GM13976 (cell line): Measurements from ENCODE around the gene ZEB2.
"Not testable (repeated sequence)": the region's sequence is repeated elsewhere in the genome, so short reads cannot be mapped to it uniquely, and the experiment has no call there.

ENCODE experiments used
- DNase-seq: peaks from one replicate; pipeline ENCODE4 v3.0.0; 2012; ENCODE audit warnings: low spot score
- in situ Hi-C: fragments of 300-500 bp; cut with MboI; formaldehyde crosslinking; loops from one replicate; pipeline ENCODE4 v1.12.0; 2022; ENCODE audit warnings: low sequenced_read_pairs, mixed read lengths, inconsistent platforms; ENCODE audit not compliant: unreplicated experiment
- TF ChIP-seq, protein P1 (sequence below): IDR thresholded peaks from 2 replicates; pipeline ENCODE4 v1.5.1; 2012; ENCODE audit warnings: borderline replicate concordance, mild to moderate bottlenecking; ENCODE audit not compliant: insufficient read depth; ENCODE audit errors: extremely low read depth, missing control alignments, control extremely low read depth

Gene ZEB2

DNA sequence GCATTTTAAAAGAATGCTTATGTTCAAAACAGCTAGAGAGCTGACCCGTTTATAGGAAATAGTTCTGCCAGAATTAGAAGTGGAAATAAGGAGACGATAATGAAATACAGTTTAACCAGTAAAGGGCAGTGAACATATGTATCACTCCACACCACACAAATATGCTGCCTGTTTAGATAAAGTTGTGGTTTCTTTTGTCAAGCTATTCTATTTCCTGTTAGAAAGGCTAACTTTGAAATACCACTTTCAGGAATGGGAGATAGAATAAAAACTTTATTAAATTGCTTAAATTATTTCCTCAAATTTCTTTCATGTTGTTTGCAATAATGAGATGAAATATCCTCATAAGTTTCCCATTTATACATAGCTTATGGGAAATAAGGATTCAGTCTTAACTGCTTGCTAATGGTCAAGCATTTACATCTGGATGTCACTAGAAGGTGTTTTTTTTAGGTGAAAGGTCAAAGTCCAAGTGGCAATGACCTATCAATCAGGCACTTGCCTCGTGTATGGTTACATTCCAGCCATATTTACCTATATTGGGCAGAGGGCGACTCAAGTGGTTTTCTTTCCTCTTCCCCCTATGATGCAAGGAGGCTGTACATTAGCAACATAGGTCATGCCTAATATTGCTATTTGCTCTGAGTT lies 148.9 kb downstream of the ZEB2 start:
- in situ Hi-C loops, result no loop called here
- TF ChIP-seq, protein P1, sequence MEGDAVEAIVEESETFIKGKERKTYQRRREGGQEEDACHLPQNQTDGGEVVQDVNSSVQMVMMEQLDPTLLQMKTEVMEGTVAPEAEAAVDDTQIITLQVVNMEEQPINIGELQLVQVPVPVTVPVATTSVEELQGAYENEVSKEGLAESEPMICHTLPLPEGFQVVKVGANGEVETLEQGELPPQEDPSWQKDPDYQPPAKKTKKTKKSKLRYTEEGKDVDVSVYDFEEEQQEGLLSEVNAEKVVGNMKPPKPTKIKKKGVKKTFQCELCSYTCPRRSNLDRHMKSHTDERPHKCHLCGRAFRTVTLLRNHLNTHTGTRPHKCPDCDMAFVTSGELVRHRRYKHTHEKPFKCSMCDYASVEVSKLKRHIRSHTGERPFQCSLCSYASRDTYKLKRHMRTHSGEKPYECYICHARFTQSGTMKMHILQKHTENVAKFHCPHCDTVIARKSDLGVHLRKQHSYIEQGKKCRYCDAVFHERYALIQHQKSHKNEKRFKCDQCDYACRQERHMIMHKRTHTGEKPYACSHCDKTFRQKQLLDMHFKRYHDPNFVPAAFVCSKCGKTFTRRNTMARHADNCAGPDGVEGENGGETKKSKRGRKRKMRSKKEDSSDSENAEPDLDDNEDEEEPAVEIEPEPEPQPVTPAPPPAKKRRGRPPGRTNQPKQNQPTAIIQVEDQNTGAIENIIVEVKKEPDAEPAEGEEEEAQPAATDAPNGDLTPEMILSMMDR, result no peak
- DNase-seq, result no peak

- in situ Hi-C loops, result no loop called here
- TF ChIP-seq, protein P1, result no peak
- no peak for DNase-seq
These were observed 150.5 kb downstream of the ZEB2 start for GRCh38 chr2:144369416-144369815.

DNA sequence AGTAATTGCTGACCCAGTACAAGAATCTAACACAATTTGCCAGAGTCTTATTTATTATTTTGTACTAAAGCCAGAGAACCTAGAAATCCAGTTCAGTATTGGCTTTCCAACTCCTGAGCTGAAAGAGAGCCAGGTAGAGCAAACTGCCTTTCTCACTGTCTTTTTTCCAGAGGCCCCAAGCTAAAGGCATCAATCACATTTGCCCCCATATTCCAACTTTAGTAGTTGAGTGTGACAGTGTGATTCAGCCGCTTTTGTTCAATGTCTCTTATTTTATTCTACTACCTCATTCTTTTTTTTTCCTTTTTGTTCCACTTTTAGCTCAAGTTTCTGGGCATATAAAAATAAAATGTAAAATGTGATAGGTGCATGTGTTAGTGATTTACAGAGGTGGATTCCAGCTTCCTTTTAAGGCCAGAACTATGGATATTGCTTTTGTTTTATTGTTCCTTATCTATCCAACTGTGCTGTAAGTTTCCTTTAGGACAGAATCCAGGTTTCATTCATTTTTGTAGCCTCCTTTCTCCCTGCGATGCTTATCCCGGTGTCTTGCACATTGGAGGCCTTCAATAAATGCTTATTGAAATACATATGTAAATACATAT lies 153.0 kb downstream of the ZEB2 start:
- in situ Hi-C loops, result no loop called here
- TF ChIP-seq, protein P1, result no peak
- no peak for DNase-seq

DNA sequence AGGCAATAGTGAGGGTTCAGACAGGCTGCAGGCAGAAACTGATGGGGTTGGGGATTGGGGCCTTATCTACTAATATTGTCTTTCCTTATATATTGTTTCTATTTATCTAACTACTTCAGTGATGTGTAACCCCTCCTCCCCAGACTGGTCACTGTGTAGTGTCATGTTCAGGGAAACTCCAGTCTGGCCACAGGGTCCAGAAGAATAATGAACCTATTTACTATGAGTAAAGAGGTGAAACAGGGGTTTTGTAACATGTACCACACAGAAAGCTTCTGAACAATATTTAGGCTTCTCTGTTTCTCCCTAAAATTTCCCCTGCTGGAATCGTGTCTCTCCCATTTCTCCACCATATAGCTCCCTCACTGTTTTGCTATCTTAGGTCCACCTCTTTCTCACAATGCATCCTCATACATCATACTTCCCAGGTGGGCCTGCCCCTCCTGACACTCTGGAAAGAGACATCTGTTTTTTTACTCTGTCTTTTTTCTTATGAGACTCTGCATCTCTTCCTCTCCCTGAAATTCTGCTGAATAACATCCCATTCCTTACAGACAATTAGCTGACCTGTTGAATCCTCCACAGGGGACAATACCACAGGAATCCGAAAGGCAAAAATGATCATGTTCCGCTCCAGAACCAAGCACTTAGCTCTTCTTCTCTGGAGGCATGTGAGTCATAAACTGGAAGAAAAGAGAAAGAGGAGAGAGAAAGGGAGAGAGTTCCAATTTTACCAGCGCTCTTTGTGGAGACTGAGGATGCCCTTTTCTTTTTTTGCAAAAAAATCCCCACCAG lies 154.8 kb downstream of the ZEB2 start:
- TF ChIP-seq, protein P1, result no peak
- in situ Hi-C loops, result no loop called here
- DNase-seq, result peak; percentile 66

GRCh38 chr2:144364247-144364646 lies 155.7 kb downstream of the ZEB2 start:
- DNase-seq, in situ Hi-C loops: not testable (repeated sequence)

DNA sequence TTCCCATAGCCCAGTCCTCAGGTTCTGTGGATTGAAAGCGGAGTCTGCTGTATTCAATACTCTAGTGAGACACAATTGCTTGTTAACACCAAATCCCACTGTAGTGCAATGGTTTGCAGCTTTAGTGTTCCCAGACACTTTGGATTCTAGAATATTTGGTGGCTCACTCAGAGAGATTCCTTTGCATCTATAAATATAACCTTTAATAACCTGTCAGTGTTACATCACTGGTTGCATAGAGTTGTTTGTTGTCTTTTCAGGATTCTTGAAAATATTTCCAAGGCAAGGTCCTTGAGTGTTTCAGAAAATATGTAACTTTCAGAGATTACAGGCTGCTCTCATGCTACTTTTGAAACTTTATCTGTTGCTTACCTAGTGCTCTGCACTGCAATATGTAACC lies 157.5 kb downstream of the ZEB2 start:
- in situ Hi-C loops, result no loop called here
- TF ChIP-seq, protein P1, result no peak
- no peak for DNase-seq

DNA sequence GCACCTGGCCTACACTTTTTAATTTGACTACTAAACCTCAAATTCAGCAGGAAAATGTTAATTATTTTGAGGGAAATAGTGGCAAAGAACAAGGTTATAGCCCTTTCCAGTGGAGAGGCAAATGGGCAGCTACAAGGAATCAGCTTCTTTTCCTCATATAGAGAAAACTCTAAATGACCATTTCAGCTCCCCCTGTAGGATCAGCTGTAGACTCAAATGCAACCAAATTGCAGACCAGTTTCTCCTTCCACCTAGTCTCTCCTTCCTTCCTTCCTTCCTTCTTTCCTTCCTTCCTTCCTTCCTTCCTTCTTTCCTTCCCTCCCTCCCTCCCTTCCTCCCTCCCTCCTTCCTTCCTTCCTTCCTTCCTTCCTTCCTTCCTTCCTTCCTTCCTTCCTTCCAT lies 158.2 kb downstream of the ZEB2 start:
- in situ Hi-C loops, result no loop called here

More for the DNA sequence above, 158.2 kb downstream of the ZEB2 start:
- TF ChIP-seq, protein P1, result no peak
- DNase-seq, result no peak
